ENCODE data around the gene TUBGCP4.

TUBGCP4 gene

GRCh38 chr15:43404130-43404529 is 33.2 kb downstream of the TUBGCP4 start:
- Histone ChIP-seq H3K9me3 (ENCODE audit: control insufficient read depth, low read length) (no peaks in the 10 kb centered on the region), H3K27ac (ENCODE audit: low read depth, low read length, severe bottlenecking) (no peak overlapping the region), H3K4me1 (ENCODE audit: control insufficient read depth, insufficient read depth, low read length, poor library complexity, severe bottlenecking) (no peaks in the 10 kb centered on the region), H3K4me3 (ENCODE audit: extremely low read depth, insufficient read depth, low read length, poor library complexity, severe bottlenecking) (no peak overlapping the region), H3K36me3 (ENCODE audit: control insufficient read depth, insufficient read depth, low read length) (peaks cover 94% of the 10 kb centered on the region)
- 93 to 100% methylated on average over 1 to 2 of the region's 5 CpGs for WGBS, 2 experiments (ENCODE audit: insufficient coverage in 2 of 2)

GRCh38 chr15:43406189-43406588 is 35.3 kb downstream of the TUBGCP4 start:
- Histone ChIP-seq H3K4me3 (ENCODE audit: extremely low read depth, insufficient read depth, low read length, poor library complexity, severe bottlenecking) (no peak overlapping the region), H3K9me3 (ENCODE audit: control insufficient read depth, low read length) (no peaks in the 10 kb centered on the region), H3K4me1 (ENCODE audit: control insufficient read depth, insufficient read depth, low read length, poor library complexity, severe bottlenecking) (no peaks in the 10 kb centered on the region), H3K36me3 (ENCODE audit: control insufficient read depth, insufficient read depth, low read length) (peaks cover 98% of the 10 kb centered on the region), H3K27ac (ENCODE audit: low read depth, low read length, severe bottlenecking) (no peak overlapping the region)
- 86 to 100% methylated on average over 1 of the region's 2 CpGs for WGBS, 2 experiments (ENCODE audit: insufficient coverage in 2 of 2)

GRCh38 chr15:43406808-43407207 is 35.9 kb downstream of the TUBGCP4 start:
- no peak overlapping the region for H3K27ac ChIP-seq (ENCODE audit: low read depth, low read length, severe bottlenecking)
- no peak overlapping the region for H3K4me3 ChIP-seq (ENCODE audit: extremely low read depth, insufficient read depth, low read length, poor library complexity, severe bottlenecking)
- WGBS, 2 experiments (ENCODE audit: insufficient coverage in 2 of 2): 67 to 100% methylated on average over 1 of the region's 2 CpGs
- H3K36me3 ChIP-seq (ENCODE audit: control insufficient read depth, insufficient read depth, low read length): peaks cover 98% of the 10 kb centered on the region
- H3K9me3 ChIP-seq (ENCODE audit: control insufficient read depth, low read length): no peaks in the 10 kb centered on the region
- H3K4me1 ChIP-seq (ENCODE audit: control insufficient read depth, insufficient read depth, low read length, poor library complexity, severe bottlenecking): no peaks in the 10 kb centered on the region

GRCh38 chr15:43408789-43409188 is 37.9 kb downstream of the TUBGCP4 start:
- no peaks in the 10 kb centered on the region for H3K9me3 ChIP-seq (ENCODE audit: control insufficient read depth, low read length)
- H3K4me3 ChIP-seq (ENCODE audit: extremely low read depth, insufficient read depth, low read length, poor library complexity, severe bottlenecking): no peak overlapping the region
- no peaks in the 10 kb centered on the region for H3K4me1 ChIP-seq (ENCODE audit: control insufficient read depth, insufficient read depth, low read length, poor library complexity, severe bottlenecking)
- WGBS, 2 experiments (ENCODE audit: insufficient coverage in 2 of 2): 94 to 98% methylated on average over 4 of the region's 4 CpGs
- H3K27ac ChIP-seq (ENCODE audit: low read depth, low read length, severe bottlenecking): peak overlapping the region; percentile 41
- H3K36me3 ChIP-seq (ENCODE audit: control insufficient read depth, insufficient read depth, low read length): peaks cover 97% of the 10 kb centered on the region

GRCh38 chr15:43410572-43411214 is 39.8 kb downstream of the TUBGCP4 start:
- H3K4me3 ChIP-seq (ENCODE audit: extremely low read depth, insufficient read depth, low read length, poor library complexity, severe bottlenecking): no peak overlapping the region
- H3K27ac ChIP-seq (ENCODE audit: low read depth, low read length, severe bottlenecking): no peak overlapping the region
- whole genome bisulfite sequencing, 2 experiments (ENCODE audit: insufficient coverage in 2 of 2): 87 to 89% methylated on average over 3 to 5 of the region's 5 CpGs
- peaks cover 97% of the 10 kb centered on the region for H3K36me3 ChIP-seq (ENCODE audit: control insufficient read depth, insufficient read depth, low read length)
- no peaks in the 10 kb centered on the region for H3K9me3 ChIP-seq (ENCODE audit: control insufficient read depth, low read length)
- no peaks in the 10 kb centered on the region for H3K4me1 ChIP-seq (ENCODE audit: control insufficient read depth, insufficient read depth, low read length, poor library complexity, severe bottlenecking)

GRCh38 chr15:43412096-43412495 is 41.2 kb downstream of the TUBGCP4 start:
- Histone ChIP-seq H3K4me1 (ENCODE audit: control insufficient read depth, insufficient read depth, low read length, poor library complexity, severe bottlenecking) (no peaks in the 10 kb centered on the region), H3K4me3 (ENCODE audit: extremely low read depth, insufficient read depth, low read length, poor library complexity, severe bottlenecking) (no peak overlapping the region), H3K27ac (ENCODE audit: low read depth, low read length, severe bottlenecking) (no peak overlapping the region), H3K9me3 (ENCODE audit: control insufficient read depth, low read length) (no peaks in the 10 kb centered on the region), H3K36me3 (ENCODE audit: control insufficient read depth, insufficient read depth, low read length) (peaks cover 97% of the 10 kb centered on the region)
- WGBS, 2 experiments (ENCODE audit: insufficient coverage in 2 of 2): no CpG with 5 or more reads among the region's 1 CpG

GRCh38 chr15:43414196-43414595 is 43.3 kb downstream of the TUBGCP4 start:
- Histone ChIP-seq H3K27ac (ENCODE audit: low read depth, low read length, severe bottlenecking) (no peak overlapping the region), H3K4me1 (ENCODE audit: control insufficient read depth, insufficient read depth, low read length, poor library complexity, severe bottlenecking) (no peaks in the 10 kb centered on the region), H3K4me3 (ENCODE audit: extremely low read depth, insufficient read depth, low read length, poor library complexity, severe bottlenecking) (no peak overlapping the region), H3K9me3 (ENCODE audit: control insufficient read depth, low read length) (no peaks in the 10 kb centered on the region), H3K36me3 (ENCODE audit: control insufficient read depth, insufficient read depth, low read length) (peaks cover 94% of the 10 kb centered on the region)

- no peaks in the 10 kb centered on the region for H3K9me3 ChIP-seq (ENCODE audit: control insufficient read depth, low read length)
- WGBS, 2 experiments (ENCODE audit: insufficient coverage in 2 of 2): 91 to 98% methylated on average over 9 of the region's 10 CpGs
- no peak overlapping the region for H3K4me3 ChIP-seq (ENCODE audit: extremely low read depth, insufficient read depth, low read length, poor library complexity, severe bottlenecking)
- H3K4me1 ChIP-seq (ENCODE audit: control insufficient read depth, insufficient read depth, low read length, poor library complexity, severe bottlenecking): no peaks in the 10 kb centered on the region
- peaks cover 95% of the 10 kb centered on the region for H3K36me3 ChIP-seq (ENCODE audit: control insufficient read depth, insufficient read depth, low read length)
- no peak overlapping the region for H3K27ac ChIP-seq (ENCODE audit: low read depth, low read length, severe bottlenecking)
Observed at GRCh38 chr15:43420435-43420834, 49.5 kb downstream of the TUBGCP4 start.

GRCh38 chr15:43420876-43421275 is 50.0 kb downstream of the TUBGCP4 start:
- no peak overlapping the region for H3K27ac ChIP-seq (ENCODE audit: low read depth, low read length, severe bottlenecking)

GRCh38 chr15:43423793-43424192 is 52.9 kb downstream of the TUBGCP4 start:
- Histone ChIP-seq H3K27ac (ENCODE audit: low read depth, low read length, severe bottlenecking) (no peak overlapping the region), H3K9me3 (ENCODE audit: control insufficient read depth, low read length) (no peaks in the 10 kb centered on the region), H3K4me1 (ENCODE audit: control insufficient read depth, insufficient read depth, low read length, poor library complexity, severe bottlenecking) (no peaks in the 10 kb centered on the region), H3K4me3 (ENCODE audit: extremely low read depth, insufficient read depth, low read length, poor library complexity, severe bottlenecking) (no peak overlapping the region), H3K36me3 (ENCODE audit: control insufficient read depth, insufficient read depth, low read length) (peaks cover 92% of the 10 kb centered on the region)
- 100% methylated on average over 3 of the region's 3 CpGs for WGBS, 2 experiments (ENCODE audit: insufficient coverage in 2 of 2)

More at GRCh38 chr15:43420876-43421275, 50.0 kb downstream of the TUBGCP4 start:
- H3K9me3 ChIP-seq (ENCODE audit: control insufficient read depth, low read length): no peaks in the 10 kb centered on the region
- H3K4me3 ChIP-seq (ENCODE audit: extremely low read depth, insufficient read depth, low read length, poor library complexity, severe bottlenecking): no peak overlapping the region
- 92 to 94% methylated on average over 2 to 6 of the region's 7 CpGs for WGBS, 2 experiments (ENCODE audit: insufficient coverage in 2 of 2)
- peaks cover 94% of the 10 kb centered on the region for H3K36me3 ChIP-seq (ENCODE audit: control insufficient read depth, insufficient read depth, low read length)
- H3K4me1 ChIP-seq (ENCODE audit: control insufficient read depth, insufficient read depth, low read length, poor library complexity, severe bottlenecking): no peaks in the 10 kb centered on the region

- H3K36me3 ChIP-seq (ENCODE audit: control insufficient read depth, insufficient read depth, low read length): peaks cover 85% of the 10 kb centered on the region
- WGBS, 2 experiments (ENCODE audit: insufficient coverage in 2 of 2): 100% methylated on average over 1 of the region's 3 CpGs
- no peaks in the 10 kb centered on the region for H3K9me3 ChIP-seq (ENCODE audit: control insufficient read depth, low read length)
- no peak overlapping the region for H3K4me3 ChIP-seq (ENCODE audit: extremely low read depth, insufficient read depth, low read length, poor library complexity, severe bottlenecking)
- H3K27ac ChIP-seq (ENCODE audit: low read depth, low read length, severe bottlenecking): no peak overlapping the region
- H3K4me1 ChIP-seq (ENCODE audit: control insufficient read depth, insufficient read depth, low read length, poor library complexity, severe bottlenecking): no peaks in the 10 kb centered on the region
Observed at GRCh38 chr15:43429687-43430086, 58.8 kb downstream of the TUBGCP4 start.

Measured in mesodermal cell (in vitro differentiated cells).